GM12878 (cell line): ENCODE data around the gene LVRN. TPM values are rescaled to one million over a fixed set of nuclear protein-coding genes. Genes with fewer than 3 reads are reported as not detected.

Source experiments
- ATAC-seq: fragments of 200-7000 bp; cut with Tn5 transposase; 3 replicates; pipeline ENCODE4 v1.9.1; 2020; ENCODE audit warnings: mild to moderate bottlenecking, moderate library complexity
- BruUV-seq: library from RNA; stranded (reverse); fragments of 400-500 nt; replicated peaks from 2 replicates; lab custom pipeline; 2021; lab: Mats Ljungman, UMichigan
- CTCF ChIA-PET: fragments of 300-600 bp; sonication (Branson Sonifier 250); formaldehyde crosslinking; extraction: SDS; loops from one replicate; lab custom pipeline; 2021; ENCODE audit warnings: inconsistent platforms; lab: Yijun Ruan, JAX
- POLR2A ChIA-PET: fragments of 350-600 bp; formaldehyde crosslinking; extraction: SDS; loops from one replicate; lab custom pipeline; 2021; ENCODE audit warnings: inconsistent platforms; lab: Charles Lee
- RAD21 ChIA-PET: fragments of 300-600 bp; sonication (Branson Sonifier 250); formaldehyde crosslinking; loops from one replicate; lab custom pipeline; 2023; ENCODE audit warnings: antibody characterized with exemption; ENCODE audit not compliant: unreplicated experiment; lab: Charles Lee
- SMC1A ChIA-PET: fragments of 300-600 bp; sonication (Branson Sonifier 250); formaldehyde crosslinking; loops from one replicate; lab custom pipeline; 2023; ENCODE audit not compliant: unreplicated experiment, uncharacterized antibody; lab: Charles Lee
- DNase-seq: peaks from one replicate; pipeline ENCODE4 v3.0.0-alpha.2; 2011; ENCODE audit warnings: low read depth, low spot score
- FAIRE-seq: peaks from 3 replicates; lab custom pipeline; 2011; peaks lifted over from hg19 to GRCh38; lab: Jason Lieb, UNC
- H2AFZ ChIP-seq: 2 replicates; pipeline ENCODE4 v1.6.0; 2011; ENCODE audit warnings: low read depth, low read length, control low read depth; ENCODE audit not compliant: control insufficient read depth
- H3K27ac ChIP-seq: 2 replicates; pipeline ENCODE4 v1.5.1; 2011; ENCODE audit warnings: control low read depth; ENCODE audit not compliant: control insufficient read depth, insufficient read depth
- H3K27me3 ChIP-seq, 2 experiments: replicated peaks in 1 of 2; 2 replicates each; pipeline versions ENCODE4 v1.6.0 to v1.6.1; 2011; ENCODE audit warnings: low read length in 1 of 2; ENCODE audit not compliant: control insufficient read depth in 2 of 2, insufficient read depth in 2 of 2
- H3K36me3 ChIP-seq, 2 experiments: 2 replicates each; pipeline ENCODE4 v1.5.1; 2011; ENCODE audit warnings: low read length in 1 of 2; ENCODE audit not compliant: control insufficient read depth in 2 of 2, insufficient read depth in 2 of 2
- H3K4me1 ChIP-seq: 2 replicates; pipeline ENCODE4 v1.6.1; 2011; ENCODE audit warnings: mild to moderate bottlenecking, low read length, moderate library complexity, mixed read lengths; ENCODE audit not compliant: control insufficient read depth, insufficient read depth
- H3K4me2 ChIP-seq: 2 replicates; pipeline ENCODE4 v1.6.0; 2011; ENCODE audit warnings: control low read depth; ENCODE audit not compliant: control insufficient read depth, insufficient read depth
- H3K4me3 ChIP-seq: fragments of 200-600 bp; sonication (generic); 2 replicates; pipeline ENCODE4 v1.5.1; 2016
- H3K79me2 ChIP-seq: 2 replicates; pipeline ENCODE4 v1.6.0; 2011; ENCODE audit warnings: low read length; ENCODE audit not compliant: control insufficient read depth, insufficient read depth
- H3K9ac ChIP-seq: 2 replicates; pipeline ENCODE4 v1.8.0; 2011; ENCODE audit warnings: low read length, control low read depth, mixed read lengths; ENCODE audit not compliant: control insufficient read depth, insufficient read depth
- H3K9me3 ChIP-seq: replicated peaks from 3 replicates; pipeline ENCODE4 v1.5.1; 2011; ENCODE audit warnings: mild to moderate bottlenecking, low read length; ENCODE audit not compliant: control insufficient read depth, insufficient read depth
- H4K20me1 ChIP-seq: 2 replicates; pipeline ENCODE4 v1.6.0; 2011; ENCODE audit not compliant: control insufficient read depth, insufficient read depth
- BACH1 ChIP-seq: fragments of 450-650 bp; IDR thresholded peaks from 2 replicates; pipeline ENCODE4 v1.6.1; 2017; ENCODE audit warnings: mild to moderate bottlenecking, borderline replicate concordance
- IRF5 ChIP-seq: fragments of 450-650 bp; IDR thresholded peaks from 2 replicates; pipeline ENCODE4 v1.6.1; 2017; ENCODE audit warnings: borderline replicate concordance
- MAX ChIP-seq: IDR thresholded peaks from 2 replicates; pipeline ENCODE4 v1.6.1; 2012; ENCODE audit warnings: low read depth, low read length, improper control_type of control experiment
- MLLT1 ChIP-seq: fragments of 450-650 bp; IDR thresholded peaks from 2 replicates; pipeline ENCODE4 v1.6.1; 2016; ENCODE audit warnings: mild to moderate bottlenecking
- MYC ChIP-seq: IDR thresholded peaks from 2 replicates; pipeline ENCODE4 v1.6.1; 2011; ENCODE audit warnings: mild to moderate bottlenecking, low read length, moderate library complexity, inconsistent platforms; ENCODE audit not compliant: insufficient read depth, insufficient replicate concordance, insufficient read length, severe bottlenecking
- NRF1 ChIP-seq: conservative IDR thresholded peaks from 2 replicates; pipeline ENCODE4 v1.6.1; 2011; ENCODE audit warnings: mild to moderate bottlenecking, low read depth, low read length, improper control_type of control experiment
- PAX8 ChIP-seq: fragments of 450-650 bp; IDR thresholded peaks from 2 replicates; pipeline ENCODE4 v1.6.1; 2017; ENCODE audit warnings: mild to moderate bottlenecking, moderate library complexity
- WGBS: methylation state at CpG from one replicate; pipeline ENCODE4 v1.1.6; 2016; ENCODE audit warnings: low lambda C conversion rate; ENCODE audit not compliant: insufficient replicate concordance, insufficient coverage; ENCODE audit errors: missing lambda C conversion rate; 5-methylcytosine and 5-hydroxymethylcytosine counted together
- in situ Hi-C: fragments of 300-500 bp; cut with MboI; formaldehyde crosslinking; loops from 9 replicates; pipeline ENCODE4 v1.14.3; 2018; ENCODE audit warnings: mixed read lengths
- intact Hi-C: fragments of 100-400 bp; cut with micrococcal nuclease; formaldehyde crosslinking; loops from one replicate; pipeline ENCODE4 v1.14.2; 2022; ENCODE audit not compliant: unreplicated experiment
- polyA plus RNA-seq, 11 experiments: library from polyadenylated mRNA; depleted of rRNA in 4 of 11; unstranded in 6 of 11; stranded (reverse) in 5 of 11; fragments of >200 nt; fragmentation: Nextera tagmentation in 4 of 11; fragmentation: Illumina TruSeq in 1 of 11; extraction: Ambion mirVana in 4 of 11; extraction: Trizol in 1 of 11; gene quantifications; 1 replicate in 1 of 11; 2 replicates in 10 of 11; pipeline versions ENCODE4 v1.2.1 to v1.2.3, GENCODE V29; 2011 to 2016; ENCODE audit warnings: inconsistent platforms in 2 of 11, missing spikeins in 2 of 11, low read depth in 1 of 11
- total RNA-seq, 4 experiments: library from RNA; depleted of rRNA in 3 of 4; stranded (reverse); fragments of >200 nt in 3 of 4; fragmentation: Illumina TruSeq in 1 of 4; extraction: Trizol in 1 of 4; gene quantifications; 2 replicates each; pipeline versions ENCODE4 v1.2.1 to v1.2.3, GENCODE V29; 2013 to 2021

LVRN gene
- total and polyA plus RNA-seq, 10 of the 15 experiments (the other 5 are each of a cell fraction or from before 2014, with no cell fraction given): 0.04 to 0.87 (median 0.11) TPM; not detected in 4

- TF ChIP-seq IRF5 (no peak), BACH1 (no peak), PAX8 (no peak), MYC (no peak), MLLT1 (no peak)
These were observed 16.5 kb downstream of the LVRN start (continued) for GRCh38 chr5:115978779-115979178.

GRCh38 chr5:115979201-115980041, 17.1 kb downstream of the LVRN start:
- no peak overlapping the region for H3K4me3 ChIP-seq

More at GRCh38 chr5:115979201-115980041, 17.1 kb downstream of the LVRN start:
- TF ChIP-seq MAX (no peak), NRF1 (no peak)
- TF ChIP-seq, all 136 proteins: peak for 0
- H3K4me2 ChIP-seq: no peak overlapping the region
- in situ Hi-C loops (no loop called here), intact Hi-C loops (no loop called here)
- H3K27ac ChIP-seq: no peak overlapping the region
- no peak overlapping the region; the same call in 1 of the 2 replicates for H2AFZ ChIP-seq
- no peak for DNase-seq
- no peaks in the 10 kb centered on the region for H3K36me3 ChIP-seq
- WGBS: 80% methylated on average over 3 of the region's 3 CpGs
- ChIA-PET CTCF (interaction anchor here (1.3 to 1.4 kb wide), 3 partner anchors 57 to 97 kb away, joined by 3 to 5 read pairs (median 3); no protein-coding TSS in a partner anchor), SMC1A (interaction anchor here (0.6 to 1.4 kb wide), 3 partner anchors 37 to 113 kb away, joined by 3 to 4 read pairs (median 3); no protein-coding TSS in a partner anchor), POLR2A (no interaction called here), RAD21 (no interaction called here)
- FAIRE-seq: no peak
- no peak overlapping the region for H3K9ac ChIP-seq
- H3K9me3 ChIP-seq: no peaks in the 10 kb centered on the region; the same call in 2 of the 3 replicates
- no peaks in the 10 kb centered on the region for H3K27me3 ChIP-seq
- no TSS peak for BruUV-seq
- peaks cover 9% of the 10 kb centered on the region for H3K4me1 ChIP-seq
- no peaks in the 10 kb centered on the region for H4K20me1 ChIP-seq
- no peak for ATAC-seq
- no peaks in the 10 kb centered on the region for H3K79me2 ChIP-seq
